Measurements from ENCODE around the gene RNF144A.

GRCh38 chr2:7071916-7072556 lies 154.8 kb downstream of the RNF144A start:
- TF ChIP-seq JAZF1 (CRISPR knock-in tag; IDR thresholded peaks at IDR 0.05): no peak
- no peak for TF ChIP-seq USF1 (CRISPR knock-in tag; IDR thresholded peaks at IDR 0.05)
- no peak for TF ChIP-seq NR2C2 (CRISPR knock-in tag; IDR thresholded peaks at IDR 0.05)
